Muscle of back (tissue), 11 donors: Measurements from ENCODE around the gene ZNF574. TPM values are rescaled to one million over a fixed set of nuclear protein-coding genes. Genes with fewer than 3 reads are reported as not detected.

ENCODE experiments used
- DNase-seq, 3 donors: peaks; one replicate each; pipeline versions ENCODE4 v3.0.0 to v3.0.0-alpha.2; 2013
- polyA plus RNA-seq, 10 donors: library from polyadenylated mRNA; unstranded; fragments of 120-200 nt; gene quantifications; one replicate each; pipeline ENCODE4 v1.2.1, GENCODE V29; 2013; ENCODE audit not compliant: insufficient read length in 10 of 10

ZNF574 gene
- polyA plus RNA-seq, 10 donors: 7.5 to 14.1 (median 9.5) TPM

DNA sequence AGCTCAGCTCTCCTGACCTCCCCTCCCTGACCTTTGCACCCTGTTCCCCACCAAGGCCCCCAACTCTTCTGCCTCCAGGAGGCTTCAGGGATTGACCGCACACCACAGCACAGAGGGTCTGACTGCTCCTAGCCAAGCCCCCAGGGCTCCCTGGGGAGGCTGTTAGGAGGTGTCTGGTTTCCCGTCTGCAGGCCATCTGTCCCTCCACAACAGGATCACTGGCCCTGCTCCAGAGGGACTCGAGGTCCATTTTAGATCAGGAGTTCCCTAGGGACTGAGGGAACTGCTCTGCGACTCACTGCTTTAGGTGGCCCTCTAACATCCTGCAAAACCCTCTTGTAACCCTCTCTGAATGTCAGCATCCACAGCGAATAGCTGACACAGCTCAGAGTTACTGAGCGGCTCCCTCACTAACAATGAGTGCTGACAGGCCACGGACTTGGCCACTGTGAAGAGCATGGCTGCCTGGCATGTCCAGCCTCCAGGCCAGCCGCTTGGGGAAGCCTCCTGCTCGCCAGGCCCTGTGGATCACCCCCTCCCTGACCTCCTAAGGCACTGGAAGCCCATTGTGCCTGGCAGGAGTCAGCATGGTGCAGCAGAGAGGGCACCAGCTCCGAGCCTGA lies 23.6 kb upstream of the ZNF574 start:
- DNase-seq: peak in 1 of 3 donors; percentile 33

DNA sequence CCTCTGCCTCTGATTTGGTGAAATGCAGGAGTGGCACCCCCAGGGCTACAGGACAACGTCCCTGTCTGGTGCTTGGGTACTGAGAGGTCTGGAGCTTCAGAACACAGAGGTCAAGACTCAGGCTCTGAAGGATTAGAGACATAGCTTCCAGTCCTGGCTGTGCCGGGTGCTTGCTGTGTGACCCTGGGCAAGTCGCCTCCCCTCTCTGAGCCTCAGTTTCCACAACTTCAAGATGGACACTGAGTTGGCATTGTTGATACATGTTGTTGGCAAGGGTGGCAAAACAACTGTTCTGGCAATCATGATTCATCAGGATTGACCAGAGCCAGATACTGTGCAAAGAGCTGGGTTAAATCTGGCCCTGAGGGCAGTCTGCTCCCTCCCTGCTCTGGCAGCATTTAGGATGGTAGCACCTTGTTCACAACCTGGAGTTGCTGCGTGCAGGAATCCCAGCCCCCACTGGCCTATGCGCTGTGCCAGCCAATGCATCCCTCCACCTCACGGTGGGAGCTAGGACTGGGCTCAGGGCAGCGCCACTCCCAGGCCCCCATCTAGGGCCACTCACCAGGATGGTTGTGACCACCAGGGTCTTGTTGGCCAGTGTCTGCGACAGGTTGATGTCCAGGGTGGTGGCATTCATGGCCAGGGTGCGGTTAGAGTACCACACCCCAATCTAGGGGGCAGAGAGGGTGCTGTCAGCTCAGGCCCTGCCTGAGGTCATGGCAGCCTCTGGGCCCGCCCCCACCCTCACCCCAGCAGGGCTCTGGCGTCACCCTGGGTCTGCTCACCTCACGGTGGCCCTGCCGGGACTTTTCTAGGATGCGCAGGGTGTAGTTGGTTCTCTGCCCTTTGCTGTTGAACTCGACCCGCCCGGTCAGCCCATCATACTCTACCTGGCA lies 22.7 kb upstream of the ZNF574 start:
- no peak for DNase-seq

DNA sequence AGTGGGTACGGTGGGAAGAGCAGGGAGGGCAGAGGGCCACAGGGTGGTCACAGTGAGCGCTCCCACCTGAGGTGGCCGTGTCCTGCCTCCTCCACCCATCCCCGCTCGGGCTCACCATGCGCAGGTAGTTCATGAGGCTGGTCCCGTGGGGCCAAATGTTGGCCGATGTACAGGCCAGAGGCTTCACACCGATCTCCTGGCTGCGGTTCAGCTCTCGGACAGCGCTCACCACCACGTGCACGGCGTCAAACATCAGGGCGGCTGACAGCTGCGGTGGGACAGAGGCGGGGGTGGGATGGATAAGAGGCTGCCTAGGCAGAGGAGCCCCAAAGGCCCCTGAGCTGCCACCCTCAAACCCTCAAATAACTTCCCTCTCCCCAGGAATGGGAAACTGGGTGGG lies 21.8 kb upstream of the ZNF574 start:
- DNase-seq: no peak

DNA sequence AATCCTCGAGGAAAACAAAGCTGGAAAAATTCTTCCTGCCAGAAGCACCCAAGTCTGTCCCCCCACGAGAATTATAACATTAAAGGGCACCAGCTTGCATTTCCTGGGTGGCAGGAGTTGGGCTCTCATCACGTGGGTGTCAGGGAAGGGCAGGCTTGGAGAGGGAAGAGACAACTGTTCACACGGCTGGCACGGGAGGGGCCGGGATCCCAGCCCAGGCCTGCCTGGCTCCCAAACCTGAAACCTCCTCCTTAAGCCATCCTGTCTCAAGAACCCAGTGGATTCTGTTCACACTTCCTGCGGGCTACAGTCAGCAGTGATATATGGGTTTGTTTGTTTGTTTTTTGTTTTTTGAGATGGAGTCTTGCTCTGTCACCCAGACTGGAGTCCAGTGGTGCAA lies 18.1 kb upstream of the ZNF574 start:
- no peak for DNase-seq

DNA sequence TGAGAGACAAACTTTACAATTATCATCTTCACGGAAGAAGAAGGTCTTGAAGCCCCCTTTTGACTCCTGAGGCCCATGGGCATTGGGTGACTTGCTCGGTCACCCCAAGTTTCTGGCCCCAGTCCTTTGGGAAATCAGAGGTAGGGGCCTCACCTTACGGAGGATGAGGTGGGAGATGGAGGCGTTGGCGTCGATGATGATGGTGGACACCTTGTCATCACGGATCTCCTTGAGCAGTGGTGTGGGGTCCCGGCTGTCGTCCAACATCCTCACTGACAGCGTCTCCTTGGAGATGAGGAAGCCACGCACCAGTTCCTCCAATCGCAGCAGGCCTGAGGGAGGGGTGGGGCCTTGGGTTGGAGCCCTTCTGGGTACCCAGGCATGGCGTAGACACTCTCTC lies 16.8 kb upstream of the ZNF574 start:
- no peak for DNase-seq

DNA sequence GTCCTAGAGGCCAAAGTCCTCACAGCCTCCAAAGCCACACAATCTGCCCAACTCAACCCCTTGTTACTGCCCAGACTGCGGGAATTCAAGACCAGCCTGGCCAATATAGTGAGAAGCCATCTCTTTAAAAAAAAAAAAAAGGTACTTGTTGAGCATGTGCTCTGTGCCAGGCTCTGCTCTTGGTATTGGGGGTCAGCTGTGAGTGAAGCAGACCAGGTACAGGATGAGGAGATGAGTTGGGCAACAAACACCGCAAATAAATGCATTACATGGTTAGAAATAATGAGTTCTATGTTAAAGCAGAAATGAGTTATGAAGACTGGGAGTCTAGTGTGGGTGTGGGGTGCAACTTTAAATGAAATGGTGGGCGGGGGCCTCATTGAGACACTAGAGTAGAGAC lies 15.8 kb upstream of the ZNF574 start:
- no peak for DNase-seq

DNA sequence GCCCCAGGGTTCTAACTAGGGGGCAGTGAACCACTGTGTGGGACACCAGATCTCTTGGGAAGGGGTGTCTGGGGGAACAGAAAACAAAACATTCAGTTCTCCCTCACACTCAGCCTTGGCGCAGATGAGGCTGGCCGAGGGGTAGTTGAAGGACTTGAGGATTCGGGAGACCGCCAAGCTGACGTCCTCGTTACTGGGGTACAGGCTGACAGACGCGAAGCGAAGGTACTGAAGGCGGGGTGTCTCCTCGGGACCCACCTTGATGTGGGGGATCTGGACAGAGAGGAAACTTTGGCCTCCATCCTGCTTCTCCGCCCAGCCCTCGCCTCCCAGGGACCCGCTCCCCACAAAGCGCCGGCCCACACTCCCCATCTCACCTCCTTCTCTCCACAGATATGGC lies 13.6 kb upstream of the ZNF574 start:
- no peak for DNase-seq

DNA sequence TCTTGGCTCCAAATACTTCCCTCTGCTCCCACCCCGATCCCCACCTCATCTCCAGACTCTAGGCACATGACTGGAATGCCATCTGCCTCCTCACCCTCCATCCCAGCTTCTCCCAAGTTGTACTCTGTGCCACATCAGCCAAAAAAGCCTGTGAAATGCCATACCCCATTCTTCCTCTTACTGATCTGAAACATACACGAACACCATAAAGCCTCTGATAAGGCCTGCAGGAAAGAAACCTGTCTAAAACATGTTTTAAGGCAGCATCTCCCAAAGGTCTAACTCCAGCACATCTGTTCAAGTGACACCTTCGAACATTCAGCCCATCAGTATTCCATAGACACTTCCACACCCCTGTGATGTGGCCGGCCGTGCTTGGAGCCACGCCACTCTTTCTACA lies 11.5 kb upstream of the ZNF574 start:
- no peak for DNase-seq

DNA sequence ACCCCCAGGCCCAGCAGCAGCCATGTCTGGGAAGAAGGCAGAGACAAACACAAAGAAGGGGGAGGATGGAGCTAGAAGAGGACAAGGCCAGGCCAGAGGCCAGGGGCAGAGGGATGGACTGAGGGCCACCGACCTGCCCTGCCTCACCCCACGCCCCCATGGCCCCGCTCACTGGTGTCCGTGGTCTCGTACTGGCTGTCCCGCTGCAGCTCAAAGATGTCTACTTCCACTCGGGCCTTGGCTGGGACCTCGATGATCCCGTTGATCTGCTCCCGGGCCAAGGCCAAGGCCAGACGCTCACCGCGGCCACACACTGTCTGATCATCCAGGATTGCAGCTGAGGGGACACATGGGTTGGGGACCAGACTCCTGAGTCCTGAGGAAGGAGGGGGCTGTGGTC lies 10.9 kb upstream of the ZNF574 start:
- DNase-seq: no peak

DNA sequence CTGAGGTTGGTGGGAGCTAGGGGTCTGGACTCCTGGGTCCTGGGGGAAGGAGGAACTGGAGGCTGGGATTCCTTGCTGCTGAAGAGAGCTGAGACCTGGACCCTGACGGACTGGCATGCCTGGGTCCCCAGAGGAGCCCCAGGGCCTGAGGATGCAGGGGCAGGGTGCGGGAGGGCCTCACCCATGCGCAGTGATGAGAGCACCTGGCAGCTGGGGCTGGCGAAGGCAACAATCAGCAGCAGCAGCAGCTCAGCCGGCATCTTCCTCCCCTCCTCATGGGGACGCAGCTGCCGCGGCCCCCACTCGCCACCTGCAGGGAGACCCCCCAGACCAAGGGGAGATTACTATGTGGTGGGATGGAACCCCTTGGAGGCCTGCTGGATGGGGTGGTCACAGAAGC lies 10.5 kb upstream of the ZNF574 start:
- DNase-seq: no peak

DNA sequence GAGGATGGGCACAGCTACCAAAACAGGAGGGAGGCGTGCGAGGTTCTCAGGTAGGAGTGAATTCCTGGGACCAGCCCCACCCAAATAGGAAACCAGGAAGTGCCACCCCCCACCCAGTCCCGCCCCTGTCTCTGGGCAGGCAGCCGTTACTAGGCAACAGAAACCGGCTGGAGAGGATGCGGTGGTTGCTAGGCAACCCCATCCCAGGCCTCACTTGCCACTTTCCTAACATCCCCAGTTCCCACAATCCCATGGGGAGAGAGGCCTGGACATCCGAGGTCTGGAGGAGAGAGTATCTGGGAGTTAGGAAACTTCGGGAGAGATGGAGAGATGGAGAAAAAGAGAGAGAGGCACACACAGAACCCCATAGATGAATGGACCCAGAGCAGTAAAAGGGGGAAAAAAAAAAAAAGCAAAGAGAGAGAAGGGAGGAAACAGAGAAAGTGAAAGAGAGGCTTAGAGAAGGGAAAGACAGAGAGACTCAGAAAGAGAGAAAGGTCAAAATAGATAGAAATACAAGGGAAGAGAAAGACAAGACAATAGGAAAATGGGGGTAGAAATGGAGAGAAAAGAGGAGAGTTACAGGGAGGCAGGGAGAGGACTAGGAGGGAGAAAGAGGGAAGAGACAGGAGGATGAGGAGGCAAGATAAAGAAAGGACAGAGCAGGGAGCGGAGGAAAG lies 9.8 kb upstream of the ZNF574 start:
- no peak for DNase-seq

DNA sequence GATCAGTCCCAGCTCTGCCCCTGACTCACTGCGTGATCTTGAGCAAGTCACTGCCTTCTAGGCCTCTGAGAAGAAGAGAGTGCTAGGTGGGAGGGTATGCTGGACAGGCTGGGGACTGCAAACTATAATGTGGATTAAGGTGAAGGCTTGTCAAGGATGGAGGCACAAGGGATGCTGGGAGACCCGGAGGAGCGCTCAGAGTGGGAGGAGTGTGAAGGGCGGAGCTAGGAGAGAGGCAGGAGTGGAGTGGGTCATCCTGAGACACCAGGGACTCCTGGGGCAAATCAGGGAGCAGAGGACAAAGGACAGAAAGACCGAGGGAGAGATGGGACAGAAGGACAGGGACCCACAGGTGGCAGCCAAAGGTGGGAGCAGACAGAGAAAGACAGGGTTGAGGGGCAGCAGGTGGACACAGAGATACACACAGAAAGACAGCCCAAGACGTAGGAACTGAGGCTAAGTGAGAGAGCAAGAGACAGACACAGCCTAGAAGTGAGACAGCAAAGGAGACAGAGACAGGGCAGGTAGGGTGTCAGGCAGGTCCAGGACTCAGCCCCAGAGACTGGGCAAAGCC lies 8.6 kb upstream of the ZNF574 start:
- no peak for DNase-seq

DNA sequence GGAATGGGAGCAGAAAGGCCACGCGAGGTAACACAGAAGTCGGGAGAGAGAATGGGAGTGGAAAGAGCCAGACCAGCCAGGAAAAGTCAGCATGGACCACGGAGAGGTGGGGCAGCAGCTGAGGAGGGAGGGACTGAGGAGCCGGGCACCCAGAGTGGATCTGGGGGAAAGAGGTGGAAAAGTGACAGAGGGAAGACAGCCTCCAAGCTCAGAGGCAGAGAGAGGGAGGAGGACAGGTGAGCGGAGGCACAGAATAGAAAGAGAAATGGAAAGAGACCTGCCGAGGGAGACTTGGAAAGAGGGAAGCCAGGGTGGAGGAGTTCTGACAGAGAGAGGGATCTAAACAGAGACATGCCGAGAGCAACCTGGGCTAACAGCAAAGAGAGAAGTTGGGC lies 7.6 kb upstream of the ZNF574 start:
- peak in 1 of 3 donors; percentile 23 for DNase-seq

DNA sequence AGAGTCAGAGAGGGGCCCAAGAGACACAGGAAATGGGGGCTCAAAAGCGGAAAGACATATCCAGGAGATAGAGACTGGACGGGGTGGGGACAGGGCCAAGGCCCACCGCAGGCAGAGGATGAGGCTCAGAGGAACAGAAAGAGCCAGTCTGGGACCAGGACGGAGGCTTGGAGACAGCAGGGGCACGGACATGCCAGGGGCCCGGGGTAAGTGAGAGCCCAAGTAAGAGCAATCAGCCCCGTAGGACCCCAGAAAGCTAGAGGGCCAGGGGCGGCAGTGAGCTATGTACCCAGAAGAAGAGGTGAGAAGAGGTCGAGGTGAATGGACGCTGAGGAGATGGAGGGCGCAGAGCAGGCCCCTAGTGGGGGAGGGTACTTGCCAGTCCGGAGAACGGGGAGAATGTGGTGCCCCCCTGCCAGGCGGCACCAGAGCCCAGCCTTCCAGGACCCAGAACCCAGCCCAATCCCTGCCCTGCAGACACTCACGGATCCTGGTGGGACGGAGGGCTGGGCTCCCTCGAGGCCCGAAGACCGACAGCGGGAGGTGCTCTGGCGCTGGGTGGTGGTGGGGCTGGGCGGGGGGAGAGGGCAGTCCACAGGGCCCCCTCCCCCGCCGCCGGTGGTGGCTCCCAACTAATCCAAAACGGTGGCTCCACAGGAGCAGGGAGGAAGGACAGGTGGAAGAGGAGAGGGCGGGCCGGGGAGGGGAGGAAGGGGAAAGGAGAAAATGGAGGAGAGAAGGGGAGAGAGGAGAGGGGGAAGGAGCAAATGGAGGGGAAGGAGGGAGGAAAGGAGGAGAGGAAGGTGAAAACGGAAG lies 7.0 kb upstream of the ZNF574 start:
- no peak for DNase-seq

DNA sequence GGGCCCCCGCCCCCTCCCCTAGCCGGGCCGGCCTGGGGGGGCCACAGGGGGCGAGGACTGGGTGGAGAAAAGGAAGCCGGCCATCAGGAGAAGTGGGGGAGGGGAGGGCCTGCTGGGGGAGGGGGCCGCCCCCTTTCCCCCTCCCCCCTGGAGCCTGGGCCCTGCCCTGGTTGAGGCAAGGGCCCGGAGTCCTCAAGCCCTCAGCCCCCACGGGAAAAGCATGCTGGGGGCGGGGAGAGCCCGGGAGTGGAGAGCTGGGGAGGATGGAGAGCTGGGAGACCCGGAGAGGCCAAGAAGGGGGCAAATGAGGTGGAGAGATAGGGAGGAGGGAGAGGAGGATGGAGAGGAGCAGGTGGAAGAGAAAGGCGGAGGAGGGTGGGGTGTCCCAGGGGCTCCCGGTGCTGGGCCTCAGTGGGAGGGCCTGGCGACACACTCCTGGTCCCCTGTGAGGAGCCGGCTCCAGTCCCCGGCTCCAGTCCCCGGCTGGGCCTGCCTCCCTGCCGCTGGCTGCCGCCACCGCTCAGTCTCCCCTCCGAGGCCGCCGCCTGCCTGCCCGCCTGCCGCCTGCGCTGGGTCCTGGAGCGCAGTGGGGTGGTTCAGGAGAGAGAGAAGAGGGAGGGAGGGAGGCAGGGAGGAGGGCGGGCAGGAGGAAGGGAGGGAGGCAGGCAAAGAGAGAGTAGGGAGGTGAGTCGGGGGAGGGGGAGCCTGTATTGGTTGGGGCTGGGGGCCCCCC lies 6.2 kb upstream of the ZNF574 start, which contains the start of gene GRIK5:
GRIK5 (minus strand) TSS at position 588 of the 733 bp plus-strand sequence. CDS start 4,436 bp downstream, outside the sequence.
- DNase-seq: peak in 1 of 3 donors; percentile 55

DNA sequence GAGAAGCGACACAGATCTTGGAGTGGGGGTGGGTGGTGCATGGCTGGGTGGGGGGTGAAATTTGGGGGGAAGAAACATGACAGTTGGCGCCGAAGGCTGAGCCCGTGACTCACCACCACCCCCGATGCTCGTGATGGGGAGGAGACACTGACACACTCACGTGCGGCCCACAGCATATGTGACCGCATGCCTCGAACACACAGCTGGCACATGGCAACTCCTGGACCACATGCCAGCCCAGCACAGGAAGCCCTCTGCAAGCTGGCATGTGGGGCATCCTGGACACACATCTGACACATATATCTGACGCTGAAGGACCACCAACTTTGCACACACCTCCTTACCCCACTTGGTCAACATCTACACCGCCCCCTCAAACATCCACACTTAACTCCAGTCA lies 4.7 kb upstream of the ZNF574 start:
- DNase-seq: no peak

DNA sequence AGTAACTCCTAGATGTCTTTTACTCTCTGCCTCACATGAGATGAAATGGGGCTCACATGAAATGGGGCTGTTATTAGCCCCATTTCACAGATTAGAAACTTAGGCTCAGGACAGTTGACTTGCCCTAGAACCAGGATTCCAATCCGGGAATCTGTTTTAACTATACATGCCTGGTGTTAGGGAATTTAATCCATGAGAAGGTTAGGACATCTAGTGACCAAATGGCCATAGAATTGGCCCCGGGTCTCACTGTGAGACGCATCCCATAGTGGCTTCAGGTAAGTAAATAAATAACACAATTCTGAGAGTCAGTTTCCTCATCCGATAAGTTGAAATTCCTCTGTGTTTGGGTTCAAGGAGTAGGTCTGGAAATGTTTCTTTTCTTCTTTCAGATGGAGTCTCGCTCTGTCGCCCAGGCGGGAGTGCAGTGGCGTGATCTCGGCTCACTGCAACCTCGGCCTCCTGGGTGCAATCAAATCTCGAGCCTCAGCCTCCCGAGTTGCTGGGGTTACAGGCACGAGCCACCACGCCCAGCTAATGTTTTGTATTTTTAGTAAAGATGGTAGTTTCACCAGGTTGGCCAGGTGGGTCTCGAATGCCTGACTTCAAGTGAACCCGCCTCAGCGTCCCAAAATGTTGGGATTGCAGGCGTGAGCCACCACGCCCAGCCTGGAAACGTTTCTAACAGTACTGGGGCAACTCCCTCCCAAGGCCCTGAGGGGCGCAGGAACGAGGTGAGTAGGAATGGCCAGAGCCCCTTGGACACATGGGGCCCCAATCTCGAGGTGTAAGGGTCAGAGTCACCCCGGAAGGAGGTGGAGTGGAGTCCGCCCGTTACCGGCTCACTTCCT lies 1.2 kb upstream of the ZNF574 start:
- DNase-seq: no peak

DNA sequence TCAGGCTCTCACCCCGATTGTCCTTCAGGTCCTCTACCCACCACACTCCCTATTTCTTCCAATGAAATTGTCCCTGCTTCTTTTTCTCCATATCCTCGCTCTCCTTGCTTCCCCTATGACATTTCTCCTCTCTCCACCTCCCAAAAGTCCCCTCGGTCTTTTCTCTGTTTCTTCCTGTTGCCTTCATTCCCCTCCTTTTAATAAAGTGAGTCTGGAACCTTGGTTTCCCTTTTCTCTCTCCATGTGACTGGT lies 676 bp upstream of the ZNF574 start:
- DNase-seq: no peak

DNA sequence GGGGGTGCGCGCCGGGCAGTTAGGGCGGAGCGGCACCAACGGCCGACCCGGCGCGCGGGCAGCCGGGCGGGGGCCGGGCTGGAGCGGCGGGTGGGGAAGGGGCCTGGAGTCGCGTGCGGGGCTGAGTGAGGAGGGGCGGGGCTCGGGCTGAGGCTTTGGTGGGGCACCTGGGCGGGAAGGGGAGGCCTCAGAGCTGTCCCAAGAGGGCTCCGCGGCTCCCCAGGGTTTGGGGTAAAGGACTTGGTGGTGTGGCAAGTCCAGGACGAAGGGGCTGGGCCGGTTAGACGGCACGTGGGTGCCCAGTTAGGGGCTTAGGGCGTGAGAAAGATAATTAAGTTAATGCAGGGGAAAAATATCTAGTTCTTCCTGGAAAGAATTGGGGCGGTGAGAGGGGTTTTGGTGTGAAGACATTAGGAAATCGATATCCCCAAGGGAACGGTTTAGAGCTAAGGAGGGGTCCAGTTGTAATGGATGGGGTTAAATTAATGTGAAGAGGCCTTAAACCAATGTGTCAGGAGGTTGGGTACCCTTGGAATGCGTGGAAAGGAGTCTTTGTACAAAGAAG lies 496 bp downstream of the ZNF574 start:
- DNase-seq: peak in 1 of 3 donors; percentile 40

DNA sequence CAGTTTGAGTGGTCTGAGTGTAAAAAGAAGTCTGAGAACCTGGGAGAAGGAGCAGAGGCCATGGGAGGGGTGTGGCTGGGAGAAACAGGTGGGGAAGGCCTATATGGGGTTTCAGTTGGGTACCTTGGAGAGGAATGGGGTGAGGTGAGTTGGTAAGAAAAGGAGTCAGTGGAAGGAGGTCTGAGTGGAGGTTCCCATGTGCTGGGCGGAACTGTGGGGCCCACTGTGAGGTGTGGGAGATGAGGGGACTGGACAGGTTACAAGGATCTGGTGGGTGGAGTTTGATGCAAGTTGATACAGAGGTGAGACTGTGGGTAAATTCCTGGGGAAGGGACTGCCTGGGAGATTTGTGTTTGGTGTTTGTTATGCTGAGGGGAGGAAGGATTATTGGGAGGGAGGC lies 2.1 kb downstream of the ZNF574 start:
- DNase-seq: no peak
